ENCODE data around the gene DOK1.

Gene DOK1

GRCh38 chr2:74525717-74526648 is 28.5 kb upstream of the DOK1 start, which contains the start of gene DQX1:
DQX1 (minus strand) TSS chr2:74526231; CDS start chr2:74525729, 502 bp downstream.
- no peak for DNase-seq (ENCODE audit: low read depth in 2 of 2)

GRCh38 chr2:74526649-74527230 is 27.8 kb upstream of the DOK1 start:
- DNase-seq (ENCODE audit: low read depth in 2 of 2) = no peak

- DNase-seq (ENCODE audit: low read depth in 2 of 2) = no peak
Observed at GRCh38 chr2:74527741-74528140, 26.8 kb upstream of the DOK1 start.

- no peak for DNase-seq (ENCODE audit: low read depth in 2 of 2)
Observed at GRCh38 chr2:74528600-74529356, 25.7 kb upstream of the DOK1 start.

- peak; percentile 66 to 71 for DNase-seq (ENCODE audit: low read depth in 2 of 2)
Observed at GRCh38 chr2:74529357-74530238, 24.9 kb upstream of the DOK1 start, which contains the start of the genes AUP1 and HTRA2. AUP1 (minus strand) TSS chr2:74529706; CDS start chr2:74529629, 77 bp downstream. HTRA2 (plus strand) TSS chr2:74529933; CDS start chr2:74530007, 74 bp downstream.

- no peak for DNase-seq (ENCODE audit: low read depth in 2 of 2)
Observed at GRCh38 chr2:74530239-74531187, 24.0 kb upstream of the DOK1 start.

- no peak for DNase-seq (ENCODE audit: low read depth in 2 of 2)
Observed at GRCh38 chr2:74531666-74532065, 22.9 kb upstream of the DOK1 start.

GRCh38 chr2:74532222-74532621 is 22.3 kb upstream of the DOK1 start:
- no peak for DNase-seq (ENCODE audit: low read depth in 2 of 2)

- DNase-seq (ENCODE audit: low read depth in 2 of 2) = no peak
Observed at GRCh38 chr2:74533464-74533863, 21.1 kb upstream of the DOK1 start.

- DNase-seq (ENCODE audit: low read depth in 2 of 2) = no peak
Observed at GRCh38 chr2:74534411-74534810, 20.1 kb upstream of the DOK1 start.

GRCh38 chr2:74535440-74535965 is 19.0 kb upstream of the DOK1 start:
- DNase-seq (ENCODE audit: low read depth in 2 of 2) = no peak

GRCh38 chr2:74536166-74536950 is 18.2 kb upstream of the DOK1 start:
- DNase-seq (ENCODE audit: low read depth in 2 of 2) = no peak

GRCh38 chr2:74537140-74537539 is 17.4 kb upstream of the DOK1 start:
- no peak for DNase-seq (ENCODE audit: low read depth in 2 of 2)

- no peak for DNase-seq (ENCODE audit: low read depth in 2 of 2)
Observed at GRCh38 chr2:74538881-74539339, 15.6 kb upstream of the DOK1 start.

- no peak for DNase-seq (ENCODE audit: low read depth in 2 of 2)
Observed at GRCh38 chr2:74540291-74540690, 14.2 kb upstream of the DOK1 start.

- DNase-seq (ENCODE audit: low read depth in 2 of 2) = no peak
Observed at GRCh38 chr2:74542978-74543377, 11.5 kb upstream of the DOK1 start.

GRCh38 chr2:74544634-74545033 is 9.9 kb upstream of the DOK1 start:
- no peak for DNase-seq (ENCODE audit: low read depth in 2 of 2)

- DNase-seq (ENCODE audit: low read depth in 2 of 2) = no peak
Observed at GRCh38 chr2:74546004-74546403, 8.5 kb upstream of the DOK1 start.

Data from stimulated activated CD8-positive, alpha-beta memory T cell treated with anti-CD3 and anti-CD28 coated beads, Interleukin-7, amount 100 ng/mL, for 1 hour (primary cell).